ENCODE measurements around the gene NDUFS8.
"Not testable (repeated sequence)": the region's sequence is repeated elsewhere in the genome, so short reads cannot be mapped to it uniquely, and the experiment has no call there.

DNA sequence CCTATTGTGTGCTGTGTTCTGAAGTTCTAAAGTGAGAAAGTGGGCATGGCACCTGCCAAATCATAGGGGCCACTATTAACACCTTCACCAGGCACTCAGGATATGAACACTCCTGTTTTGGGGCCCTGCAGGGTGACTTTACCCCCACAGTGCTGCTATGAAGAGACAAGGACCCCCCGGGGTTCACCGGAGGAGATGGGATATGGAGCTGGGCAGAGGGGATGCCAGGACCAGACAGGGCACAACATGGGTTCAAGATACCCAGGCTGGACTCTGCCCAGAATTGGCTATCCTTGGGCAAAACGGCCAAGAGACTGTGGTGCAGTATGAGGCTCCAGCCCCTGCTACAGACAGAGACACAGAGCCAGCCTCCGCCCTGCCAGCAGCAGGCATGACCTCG lies 36.1 kb upstream of the NDUFS8 start:
- TF ChIP-seq, protein P1, sequence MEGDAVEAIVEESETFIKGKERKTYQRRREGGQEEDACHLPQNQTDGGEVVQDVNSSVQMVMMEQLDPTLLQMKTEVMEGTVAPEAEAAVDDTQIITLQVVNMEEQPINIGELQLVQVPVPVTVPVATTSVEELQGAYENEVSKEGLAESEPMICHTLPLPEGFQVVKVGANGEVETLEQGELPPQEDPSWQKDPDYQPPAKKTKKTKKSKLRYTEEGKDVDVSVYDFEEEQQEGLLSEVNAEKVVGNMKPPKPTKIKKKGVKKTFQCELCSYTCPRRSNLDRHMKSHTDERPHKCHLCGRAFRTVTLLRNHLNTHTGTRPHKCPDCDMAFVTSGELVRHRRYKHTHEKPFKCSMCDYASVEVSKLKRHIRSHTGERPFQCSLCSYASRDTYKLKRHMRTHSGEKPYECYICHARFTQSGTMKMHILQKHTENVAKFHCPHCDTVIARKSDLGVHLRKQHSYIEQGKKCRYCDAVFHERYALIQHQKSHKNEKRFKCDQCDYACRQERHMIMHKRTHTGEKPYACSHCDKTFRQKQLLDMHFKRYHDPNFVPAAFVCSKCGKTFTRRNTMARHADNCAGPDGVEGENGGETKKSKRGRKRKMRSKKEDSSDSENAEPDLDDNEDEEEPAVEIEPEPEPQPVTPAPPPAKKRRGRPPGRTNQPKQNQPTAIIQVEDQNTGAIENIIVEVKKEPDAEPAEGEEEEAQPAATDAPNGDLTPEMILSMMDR (IDR thresholded peaks at IDR 0.05) = not testable (repeated sequence)
- TF ChIP-seq POLR2AphosphoS5 (IDR thresholded peaks at IDR 0.05) = not testable (repeated sequence)
